ACHN (cell line): Measurements from ENCODE around the gene SEPTIN6.
A peak's percentile ranks its signal among the peaks of the same experiment; 100 is the strongest.
"Not testable (repeated sequence)": the region's sequence is repeated elsewhere in the genome, so short reads cannot be mapped to it uniquely, and the experiment has no call there.

Experiments
- DNase-seq: peaks from one replicate; pipeline ENCODE4 v3.0.0-alpha.2; 2015
- in situ Hi-C: cut with HindIII; loops from 2 replicates; pipeline ENCODE4 v1.10.0; 2017; ENCODE audit warnings: low sequenced_read_pairs, low pct_ligation_motif_present, low pct_unique_long_range_greater_than_20kb

SEPTIN6 gene

DNA sequence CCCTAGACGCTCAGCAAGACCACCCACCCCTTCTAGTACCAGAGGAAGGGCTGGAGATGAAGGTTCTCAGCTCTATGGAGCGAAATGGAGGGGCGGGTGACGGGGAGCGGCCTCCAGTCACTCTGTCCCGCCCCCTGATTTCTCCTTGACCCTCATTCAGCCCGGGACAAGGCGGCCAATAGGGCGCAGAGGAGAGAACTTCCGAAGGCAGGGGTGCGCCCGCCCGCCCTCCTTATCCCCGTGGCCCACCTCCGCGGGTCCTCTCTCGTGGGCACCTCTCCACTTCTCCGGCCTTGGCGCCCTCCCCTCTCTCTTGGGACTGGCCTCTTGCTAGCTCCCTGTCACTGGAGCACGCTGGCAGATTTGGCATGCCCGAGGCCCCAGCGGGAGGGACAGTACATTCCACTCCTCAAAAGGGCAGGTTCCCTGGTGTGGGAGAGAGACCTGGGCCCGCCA is 1.1 kb upstream of the SEPTIN6 start:
- in situ Hi-C loops, result no loop called here
- DNase-seq, result no peak

DNA sequence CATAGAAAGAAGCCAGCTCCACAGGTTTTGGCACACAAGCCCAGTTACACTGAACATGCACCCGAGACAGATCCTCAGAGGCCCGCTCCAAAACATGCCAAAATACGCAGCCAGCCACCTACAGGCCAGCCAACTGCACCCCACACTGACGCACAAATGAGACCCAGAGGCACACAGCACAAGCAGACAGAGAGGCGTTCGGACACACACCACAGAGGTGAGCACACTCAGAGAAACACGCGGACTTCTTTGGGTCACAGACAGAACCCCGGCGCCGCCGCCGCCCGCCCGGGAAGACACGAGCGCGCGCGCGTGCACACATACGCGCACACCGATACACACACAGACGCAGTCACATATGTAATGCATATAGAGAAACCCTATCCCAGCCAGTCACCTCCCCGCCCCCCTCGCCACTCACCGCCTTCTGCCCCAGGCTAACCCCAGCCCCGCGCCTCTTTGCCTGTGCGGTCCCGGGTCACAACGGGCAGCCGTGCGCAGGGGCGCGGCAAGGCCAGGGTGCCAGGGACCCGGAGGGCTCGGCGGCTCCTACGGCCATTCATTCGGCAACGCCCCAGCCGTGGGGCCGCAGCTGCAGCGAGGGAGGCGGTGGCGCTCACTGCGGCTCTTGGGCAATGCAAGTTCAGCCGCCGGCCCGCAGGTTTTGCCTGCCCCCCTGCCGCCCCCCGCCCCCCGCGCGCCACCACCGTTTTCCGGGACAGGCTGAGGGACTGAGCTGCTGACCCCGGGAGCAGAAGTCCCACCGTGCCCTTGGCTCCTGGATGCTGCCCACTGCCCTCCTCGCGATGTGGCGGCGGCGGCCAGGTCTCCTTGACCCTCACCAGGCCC is 553 bp downstream of the SEPTIN6 start:
- peak; percentile 4 for DNase-seq
- in situ Hi-C loops, result no loop called here

DNA sequence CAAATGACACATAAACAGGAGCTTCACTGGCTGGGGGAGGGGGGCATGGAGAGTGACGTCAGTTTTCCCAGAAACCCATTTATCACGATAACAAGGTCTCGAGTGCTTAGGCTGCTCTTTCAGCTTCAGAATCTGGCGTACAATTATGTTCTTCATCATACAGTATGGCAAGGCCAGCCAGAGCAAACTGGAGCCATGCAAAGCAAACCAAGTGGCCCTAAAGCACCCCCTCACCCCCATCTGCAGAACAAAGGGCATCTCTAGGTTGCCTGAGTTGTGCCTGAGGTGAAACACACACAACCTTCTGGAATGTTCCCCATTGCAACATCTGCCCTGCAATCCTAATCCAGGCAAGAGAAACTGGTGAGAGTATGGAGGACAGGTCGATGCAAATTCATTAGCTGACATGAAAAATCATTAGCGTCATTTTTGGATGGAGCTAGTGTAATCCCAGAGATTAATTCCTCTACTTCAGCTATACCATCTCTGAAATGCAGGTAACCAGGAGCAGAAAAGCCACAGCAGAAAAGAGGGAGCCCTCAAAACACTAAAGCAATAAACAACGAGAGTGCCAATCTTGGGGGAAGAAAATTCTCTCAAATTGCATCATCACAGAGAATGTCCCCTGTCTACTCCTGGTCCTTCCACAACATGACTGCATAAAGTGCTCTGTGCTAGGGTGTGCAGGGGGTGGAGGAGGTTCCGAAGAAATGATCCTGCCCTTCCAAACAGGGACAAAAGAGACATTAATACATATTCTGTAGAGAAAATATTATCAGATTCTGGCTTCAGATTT is 1.8 kb downstream of the SEPTIN6 start:
- in situ Hi-C loops, result no loop called here
- DNase-seq, result no peak

DNA sequence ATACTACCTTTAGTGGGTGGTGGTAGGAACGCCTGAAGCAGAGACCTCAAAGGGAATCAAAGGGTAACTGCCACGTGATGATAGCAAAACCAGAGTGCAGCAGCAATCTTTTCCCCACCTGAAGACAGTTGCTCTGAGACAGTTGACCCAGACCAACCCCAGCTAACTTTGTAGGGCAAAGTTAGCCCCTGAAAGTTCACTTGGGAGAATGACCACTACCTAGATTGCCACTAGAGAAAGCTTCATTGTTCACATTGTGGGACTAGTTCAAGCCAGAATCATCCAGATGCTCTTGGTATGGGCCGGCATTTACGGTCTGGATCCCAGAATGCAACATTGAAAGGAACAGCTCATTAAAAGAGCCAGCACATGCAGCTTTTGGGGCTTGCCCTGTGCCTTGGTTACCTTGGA is 4.1 kb downstream of the SEPTIN6 start:
- DNase-seq, result no peak
- in situ Hi-C loops, result no loop called here

DNA sequence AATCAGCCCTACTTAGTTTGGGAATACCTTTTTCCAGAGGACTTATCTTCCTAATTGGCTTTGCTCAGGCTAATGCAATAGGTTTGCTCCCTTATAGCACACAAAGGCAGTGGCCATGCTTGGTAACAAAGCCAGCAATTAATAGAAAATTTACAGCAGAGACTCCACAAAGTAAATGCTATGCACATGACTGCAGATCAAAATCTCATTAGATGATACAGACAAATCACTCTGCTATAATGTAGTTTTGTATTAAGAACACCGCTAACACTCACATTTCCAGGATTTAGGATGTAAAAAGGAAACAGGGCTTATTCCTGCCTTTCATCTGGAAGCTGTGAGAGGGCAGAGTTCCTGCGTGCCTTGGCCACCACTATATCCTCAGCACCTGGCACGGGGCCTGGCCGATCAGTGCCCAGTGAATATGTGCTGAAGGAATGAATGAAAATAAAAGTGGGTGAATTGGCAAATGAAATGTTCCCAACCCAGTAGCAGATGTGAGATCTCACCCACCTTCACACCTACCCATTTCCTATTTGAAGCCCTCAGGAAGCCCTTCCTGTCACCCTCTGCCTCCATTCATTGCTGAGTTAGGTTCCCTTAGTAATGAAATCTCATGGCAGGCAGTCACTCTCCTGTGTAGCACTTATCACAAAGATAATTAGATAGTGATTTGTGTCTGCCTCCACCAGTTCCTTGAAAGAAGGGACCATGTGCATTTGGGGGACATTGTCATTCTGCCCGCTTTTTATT is 5.1 kb downstream of the SEPTIN6 start:
- in situ Hi-C loops, result no loop called here
- no peak for DNase-seq

DNA sequence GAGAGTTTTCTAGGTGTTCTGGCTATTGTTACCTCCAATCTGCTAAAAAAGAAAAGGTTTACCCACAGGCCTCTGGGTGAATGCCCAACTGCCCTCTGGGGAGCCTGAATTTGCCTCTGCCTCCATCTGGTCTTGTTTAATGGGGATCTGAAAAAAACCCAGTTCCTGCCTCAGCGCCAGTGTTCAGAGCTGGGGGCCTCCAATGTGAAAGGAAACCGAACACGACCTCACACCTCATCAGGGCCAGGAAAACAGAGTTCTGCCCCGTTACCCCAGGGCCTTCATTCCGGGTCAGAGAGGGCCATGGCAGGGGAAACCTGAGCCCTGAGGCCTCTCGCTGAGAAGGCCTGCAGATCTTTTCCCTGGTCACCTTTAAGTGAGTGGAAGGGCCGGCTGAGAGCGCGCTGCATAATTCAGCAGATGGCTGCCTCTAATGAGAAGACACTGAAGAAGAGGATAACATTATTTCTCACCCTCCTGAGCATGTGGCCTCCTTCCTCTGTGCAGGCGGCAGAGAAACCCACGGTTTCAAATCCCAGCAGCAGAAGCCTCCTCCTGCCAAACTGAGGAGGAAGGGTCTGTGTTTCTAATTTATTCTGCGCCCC is 6.8 kb downstream of the SEPTIN6 start:
- in situ Hi-C loops, result no loop called here
- no peak for DNase-seq

DNA sequence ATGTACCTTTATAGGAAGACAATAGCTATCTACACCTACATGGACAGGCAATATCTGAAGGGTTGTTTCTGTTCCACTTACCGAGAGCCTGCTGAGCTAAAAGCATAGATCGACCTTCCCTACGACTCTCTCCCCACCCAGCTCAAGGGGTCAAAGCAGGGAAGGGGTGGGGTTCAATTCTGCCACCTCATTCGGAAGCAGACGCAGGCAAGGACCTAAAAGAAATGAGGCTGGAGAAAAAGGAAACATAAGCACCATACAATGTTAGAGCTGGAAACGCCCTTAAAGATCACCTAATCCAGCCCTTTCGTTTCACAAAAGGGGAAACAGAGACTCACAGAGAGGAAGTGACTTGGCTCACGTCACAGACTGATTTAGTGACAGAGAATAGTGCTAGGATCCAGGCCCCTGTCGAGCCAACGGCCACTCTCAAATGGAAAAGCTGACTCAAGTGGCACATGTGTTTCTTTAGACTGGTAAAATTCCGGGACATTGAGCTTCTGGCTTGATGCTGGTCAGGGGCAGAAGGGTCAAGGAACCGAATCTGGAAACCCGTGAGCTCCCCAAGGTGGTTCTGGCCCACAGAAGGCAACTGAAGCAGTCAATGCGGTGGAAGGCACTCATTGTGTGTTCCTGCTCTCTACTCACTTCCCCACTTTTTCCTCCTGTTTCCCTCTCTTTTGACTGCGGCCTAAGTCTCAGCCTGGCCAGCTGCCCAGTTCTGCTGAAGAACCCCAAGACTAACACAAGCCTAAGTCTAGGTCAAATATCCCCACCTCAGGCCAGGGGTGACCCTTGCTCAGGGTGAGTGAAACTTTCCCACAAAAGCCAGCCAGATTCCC is 7.5 kb downstream of the SEPTIN6 start:
- no peak for DNase-seq
- in situ Hi-C loops, result no loop called here

DNA sequence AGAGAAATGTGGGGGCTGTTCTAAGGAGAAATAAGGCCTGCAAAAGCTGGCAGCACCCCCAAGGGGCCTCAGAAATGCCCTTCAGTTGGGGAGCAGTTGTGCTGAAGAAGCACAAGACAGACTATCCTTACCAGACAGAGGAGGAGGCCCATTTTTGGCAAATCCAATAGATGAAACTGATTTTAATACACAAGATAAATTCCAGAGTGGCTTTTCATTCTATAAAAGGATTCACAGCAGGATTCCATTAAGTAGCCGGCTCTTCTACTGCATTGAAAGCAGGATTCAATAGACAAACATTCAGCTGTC is 8.1 kb downstream of the SEPTIN6 start:
- in situ Hi-C loops, result no loop called here
- DNase-seq, result no peak

DNA sequence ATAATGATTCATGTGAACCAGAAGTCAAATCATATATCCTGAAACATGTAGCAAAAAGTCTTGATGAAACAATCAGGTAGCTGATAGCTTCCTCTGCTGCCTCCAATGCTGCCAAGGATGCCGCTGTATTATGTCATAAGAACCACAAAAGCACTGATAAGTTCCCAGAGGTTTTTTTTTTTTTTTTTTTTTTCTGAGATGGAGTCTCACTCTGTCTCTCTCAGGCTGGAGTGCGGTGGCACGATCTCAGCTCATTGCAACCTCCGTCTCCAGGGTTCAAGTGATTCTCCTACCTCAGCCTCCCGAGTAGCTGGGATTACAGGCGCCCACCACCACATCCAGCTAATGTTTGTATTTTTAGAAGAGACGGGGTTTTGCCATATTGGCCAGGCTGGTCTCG is 8.7 kb downstream of the SEPTIN6 start:
- DNase-seq, in situ Hi-C loops: not testable (repeated sequence)

DNA sequence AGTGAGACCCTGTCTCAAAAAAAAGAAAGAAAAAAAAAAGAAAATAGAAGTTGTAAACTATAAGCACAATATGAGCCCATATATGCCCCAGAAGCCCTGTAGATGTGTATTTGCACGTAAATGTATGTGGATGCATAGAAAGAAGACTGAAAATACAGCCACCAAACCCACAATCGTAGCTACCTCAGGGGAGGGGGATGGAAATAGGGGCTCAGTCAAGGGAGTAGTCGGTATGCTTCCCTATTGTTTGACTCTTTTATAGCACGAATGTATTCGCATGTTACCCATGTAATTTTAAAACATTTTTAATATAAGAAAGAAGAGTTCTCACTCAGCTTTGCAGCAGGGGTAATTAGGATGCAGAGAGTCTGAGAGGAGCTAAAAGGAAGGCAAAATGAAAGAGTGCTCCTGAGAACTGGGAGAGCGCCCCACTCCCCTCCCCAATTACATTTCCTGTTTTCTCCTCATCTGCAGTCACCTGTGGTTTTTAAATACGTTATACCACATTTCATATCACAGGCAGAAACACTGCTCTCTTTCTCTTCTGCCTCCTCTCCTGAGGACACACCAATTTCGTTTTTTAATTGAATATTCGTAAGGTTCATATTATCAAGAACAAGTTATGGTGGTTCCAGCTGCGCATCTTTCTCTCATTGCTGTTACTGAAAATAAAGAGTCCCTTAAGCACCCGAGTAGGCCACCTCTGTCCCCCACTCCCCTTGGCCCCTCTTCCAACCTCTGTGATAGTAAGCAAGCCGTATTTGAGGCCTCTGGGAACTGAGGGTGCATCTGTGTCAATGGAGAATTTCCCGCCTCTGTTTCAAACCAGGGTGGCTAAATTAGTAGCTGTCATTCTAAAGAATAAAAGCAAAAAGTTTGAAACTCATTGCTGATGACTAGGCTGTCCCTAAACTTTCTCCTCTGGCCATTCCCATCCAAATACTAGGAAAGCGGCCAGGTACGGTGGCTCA is 10.7 kb downstream of the SEPTIN6 start:
- DNase-seq, result no peak
- in situ Hi-C loops, result no loop called here

DNA sequence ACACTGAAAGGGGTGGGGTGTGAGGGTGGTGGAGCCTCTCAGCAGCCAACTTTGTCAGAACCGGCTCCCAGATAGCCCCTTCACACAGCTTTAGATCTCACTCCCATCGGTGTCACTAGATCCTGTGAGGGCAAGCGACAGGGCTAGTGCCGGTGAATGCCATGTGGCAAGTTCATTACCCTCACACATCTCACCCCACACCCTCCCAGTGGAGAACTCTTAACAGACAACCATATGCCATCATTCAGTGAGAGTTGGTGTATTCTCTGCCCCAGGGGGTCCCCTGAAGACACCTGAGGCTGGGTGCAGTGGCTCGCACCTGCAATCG is 15.3 kb downstream of the SEPTIN6 start:
- DNase-seq, result no peak
- in situ Hi-C loops, result no loop called here

DNA sequence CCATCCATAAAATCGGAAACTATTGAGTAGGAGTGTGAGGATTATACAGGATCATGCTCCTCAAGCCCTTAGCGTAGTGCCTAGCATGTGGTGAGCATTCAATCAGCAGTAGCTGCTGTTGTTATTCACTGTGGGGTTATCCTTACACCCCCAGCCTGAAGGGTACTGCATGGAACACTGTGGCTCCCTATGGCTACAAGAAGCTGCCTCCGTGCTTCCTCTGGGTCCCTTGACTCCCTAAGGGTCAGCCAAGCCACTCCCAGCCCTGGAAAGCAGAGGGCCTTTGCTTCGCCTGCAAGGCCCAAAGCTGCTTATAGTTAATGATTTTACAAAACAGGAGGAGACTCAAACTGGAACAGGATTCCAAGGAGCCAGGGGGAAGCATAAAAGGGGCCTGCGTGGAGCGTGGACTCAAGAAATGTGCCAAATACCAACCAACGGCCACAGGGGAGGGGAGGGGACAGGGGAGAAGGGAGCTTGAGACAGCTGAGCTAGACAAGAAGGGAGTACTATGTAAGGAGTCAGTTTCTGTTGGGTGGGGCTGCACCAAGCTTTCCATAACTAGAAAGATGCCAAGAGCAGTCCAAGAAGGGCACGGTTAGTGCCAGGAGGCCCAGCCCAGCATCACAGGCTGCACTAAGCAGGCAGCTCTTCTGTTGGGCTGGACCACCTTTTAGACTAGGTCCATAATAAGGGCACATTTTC is 15.9 kb downstream of the SEPTIN6 start:
- in situ Hi-C loops, result no loop called here
- DNase-seq, result no peak

DNA sequence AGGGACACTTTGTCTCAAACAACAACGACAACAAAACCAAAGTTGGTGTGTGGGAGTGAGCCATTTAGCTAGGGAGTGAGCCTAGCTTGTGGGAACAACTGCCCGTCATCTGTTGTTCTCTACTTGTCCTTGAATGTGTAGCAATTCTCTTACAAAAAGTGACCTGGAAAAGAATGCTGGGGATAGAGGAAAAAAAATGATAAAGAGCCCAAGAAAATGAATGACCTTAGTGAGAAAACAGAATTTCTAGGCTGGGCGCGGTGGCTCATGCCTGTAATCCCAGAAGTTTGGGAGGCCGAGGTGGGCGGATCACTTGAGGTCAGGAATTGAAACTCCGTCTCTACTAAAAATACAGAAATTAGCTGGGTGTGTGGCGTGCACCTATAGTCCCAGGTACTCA is 19.6 kb downstream of the SEPTIN6 start:
- DNase-seq, result no peak
- in situ Hi-C loops, result no loop called here

DNA sequence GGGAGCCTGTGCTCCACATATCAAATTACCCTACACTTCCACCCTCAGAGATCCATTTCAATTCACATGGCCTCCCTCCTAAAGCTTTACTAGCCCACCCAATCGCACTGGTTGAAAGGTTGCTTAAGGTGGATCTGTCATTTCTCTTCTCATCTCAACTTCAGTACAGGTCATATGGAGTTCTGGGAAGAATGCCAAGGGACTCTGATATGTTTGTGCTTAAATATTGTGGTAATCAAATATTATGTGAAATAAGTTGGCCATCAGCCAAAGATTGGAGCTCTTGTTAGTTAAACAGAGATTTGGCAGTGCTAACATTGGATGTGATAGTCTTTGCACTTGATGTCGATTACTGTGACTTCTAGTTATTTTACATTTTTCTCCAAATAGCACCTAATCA is 20.5 kb downstream of the SEPTIN6 start:
- in situ Hi-C loops, result no loop called here
- no peak for DNase-seq

DNA sequence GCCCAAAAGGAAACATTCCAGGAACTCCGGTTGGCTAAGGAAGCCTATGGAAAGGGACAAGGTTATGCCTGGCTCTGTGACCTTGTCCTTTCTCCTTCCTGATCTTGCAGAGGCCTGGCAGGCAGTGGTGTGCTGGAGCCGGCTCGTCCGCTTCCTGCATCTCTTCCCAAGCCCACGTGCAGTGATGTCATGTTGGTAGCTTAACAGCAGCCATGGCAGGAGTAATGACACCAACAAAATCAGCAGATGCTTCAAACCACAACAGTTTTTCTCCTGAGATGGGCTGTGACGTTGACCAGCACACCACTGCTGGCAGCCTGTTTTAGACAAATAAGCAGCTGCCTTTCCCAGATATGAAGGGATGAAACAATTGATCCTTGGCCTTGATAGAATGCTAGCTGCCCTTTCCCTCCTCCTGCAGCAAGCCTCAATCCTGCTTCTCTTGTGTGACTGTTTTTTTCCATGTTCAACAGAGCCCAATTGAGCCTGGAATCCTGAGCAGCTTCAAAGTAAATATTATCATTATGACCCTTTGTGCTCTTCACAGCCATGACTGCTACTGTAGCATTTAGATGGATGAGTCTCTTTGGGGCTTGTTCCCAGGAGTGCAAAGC is 23.4 kb downstream of the SEPTIN6 start:
- in situ Hi-C loops, result no loop called here

DNA sequence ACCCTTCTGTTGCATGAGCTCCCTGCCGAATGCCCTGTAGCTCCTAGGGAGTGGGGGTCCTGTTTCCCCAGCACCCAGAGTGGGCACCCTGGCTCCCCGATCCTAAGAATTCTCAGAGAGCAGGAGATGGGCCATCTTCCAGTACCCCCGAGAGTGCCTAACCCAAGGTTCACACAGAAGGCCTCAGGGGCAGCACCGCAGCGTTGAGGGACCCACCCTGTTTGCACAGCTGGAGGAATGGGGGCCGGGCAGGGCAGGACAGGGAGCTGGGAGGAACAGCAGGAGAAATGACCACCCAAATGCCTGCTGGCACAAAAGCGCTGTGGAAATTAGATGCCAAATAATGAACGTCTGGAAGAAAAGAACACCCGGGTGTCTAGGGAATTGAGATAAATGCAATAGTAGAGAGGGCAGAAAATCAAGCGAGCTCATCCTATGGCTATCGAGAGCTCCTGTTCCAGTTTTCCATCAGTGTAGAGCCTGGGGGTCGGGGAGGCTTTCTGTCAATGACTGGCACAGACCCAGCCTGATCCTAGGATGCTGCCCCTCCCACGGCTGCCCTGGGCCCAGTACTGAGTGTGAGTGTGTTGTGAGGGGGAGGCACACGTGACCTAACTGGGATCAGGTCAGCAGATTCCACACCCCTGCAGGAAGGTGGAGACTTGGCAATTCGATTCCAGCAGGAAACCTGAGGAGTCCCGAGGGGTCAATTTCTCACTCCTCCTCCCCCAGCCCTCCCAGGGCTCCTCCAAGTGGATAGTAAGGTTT is 25.7 kb downstream of the SEPTIN6 start:
- in situ Hi-C loops, result no loop called here

More for the DNA sequence above, 23.4 kb downstream of the SEPTIN6 start:
- DNase-seq, result no peak

More for the DNA sequence above, 25.7 kb downstream of the SEPTIN6 start:
- no peak for DNase-seq
